ENCODE measurements around the gene MCCD1. TPM values are rescaled to one million over a fixed set of nuclear protein-coding genes. Genes with fewer than 3 reads are reported as not detected.

Gene MCCD1
- total RNA-seq, 6 experiments from 2014 or later = not detected

DNA sequence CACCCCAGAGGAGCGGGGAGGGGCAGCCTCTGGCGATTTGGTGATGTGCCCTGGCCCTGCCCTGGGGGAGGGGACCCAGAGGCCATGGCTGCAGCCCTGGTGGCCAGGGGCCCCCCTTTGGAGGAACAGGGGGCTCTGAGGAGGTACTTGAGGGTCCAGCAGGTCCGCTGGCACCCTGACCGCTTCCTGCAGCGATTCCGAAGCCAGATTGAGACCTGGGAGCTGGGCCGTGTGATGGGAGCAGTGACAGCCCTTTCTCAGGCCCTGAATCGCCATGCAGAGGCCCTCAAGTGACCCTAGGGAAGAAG is 29.5 kb downstream of the MCCD1 start:
- Mint-ChIP-seq H3K36me3 (ENCODE audit: low read depth) (peaks cover 25% of the 10 kb centered on the region), H3K27me3 (ENCODE audit: insufficient read depth) (peaks cover 3% of the 10 kb centered on the region; the same call in 1 of the 2 replicates), H3K27ac (peak overlapping the region; percentile 85), H3K9me3 (no peaks in the 10 kb centered on the region), H3K4me3 (no peak overlapping the region), H3K4me1 (ENCODE audit: low read depth) (peaks cover 47% of the 10 kb centered on the region)
- DNase-seq = no peak
- TF ChIP-seq, protein P1, sequence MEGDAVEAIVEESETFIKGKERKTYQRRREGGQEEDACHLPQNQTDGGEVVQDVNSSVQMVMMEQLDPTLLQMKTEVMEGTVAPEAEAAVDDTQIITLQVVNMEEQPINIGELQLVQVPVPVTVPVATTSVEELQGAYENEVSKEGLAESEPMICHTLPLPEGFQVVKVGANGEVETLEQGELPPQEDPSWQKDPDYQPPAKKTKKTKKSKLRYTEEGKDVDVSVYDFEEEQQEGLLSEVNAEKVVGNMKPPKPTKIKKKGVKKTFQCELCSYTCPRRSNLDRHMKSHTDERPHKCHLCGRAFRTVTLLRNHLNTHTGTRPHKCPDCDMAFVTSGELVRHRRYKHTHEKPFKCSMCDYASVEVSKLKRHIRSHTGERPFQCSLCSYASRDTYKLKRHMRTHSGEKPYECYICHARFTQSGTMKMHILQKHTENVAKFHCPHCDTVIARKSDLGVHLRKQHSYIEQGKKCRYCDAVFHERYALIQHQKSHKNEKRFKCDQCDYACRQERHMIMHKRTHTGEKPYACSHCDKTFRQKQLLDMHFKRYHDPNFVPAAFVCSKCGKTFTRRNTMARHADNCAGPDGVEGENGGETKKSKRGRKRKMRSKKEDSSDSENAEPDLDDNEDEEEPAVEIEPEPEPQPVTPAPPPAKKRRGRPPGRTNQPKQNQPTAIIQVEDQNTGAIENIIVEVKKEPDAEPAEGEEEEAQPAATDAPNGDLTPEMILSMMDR (IDR thresholded peaks at IDR 0.05) = no peak

- H3K4me3 Mint-ChIP-seq = peak overlapping the region; percentile 50
- H3K27ac Mint-ChIP-seq = peak overlapping the region; percentile 85
- peak; percentile 4 for DNase-seq
- H3K27me3 Mint-ChIP-seq (ENCODE audit: insufficient read depth) = peaks cover 5% of the 10 kb centered on the region
- TF ChIP-seq, protein P1 (IDR thresholded peaks at IDR 0.05) = no peak
- no peaks in the 10 kb centered on the region for H3K9me3 Mint-ChIP-seq
- peaks cover 25% of the 10 kb centered on the region for H3K36me3 Mint-ChIP-seq (ENCODE audit: low read depth)
- peaks cover 53% of the 10 kb centered on the region for H3K4me1 Mint-ChIP-seq (ENCODE audit: low read depth)
Measured at GRCh38 chr6:31558631-31559500, 30.1 kb downstream of the MCCD1 start.

DNA sequence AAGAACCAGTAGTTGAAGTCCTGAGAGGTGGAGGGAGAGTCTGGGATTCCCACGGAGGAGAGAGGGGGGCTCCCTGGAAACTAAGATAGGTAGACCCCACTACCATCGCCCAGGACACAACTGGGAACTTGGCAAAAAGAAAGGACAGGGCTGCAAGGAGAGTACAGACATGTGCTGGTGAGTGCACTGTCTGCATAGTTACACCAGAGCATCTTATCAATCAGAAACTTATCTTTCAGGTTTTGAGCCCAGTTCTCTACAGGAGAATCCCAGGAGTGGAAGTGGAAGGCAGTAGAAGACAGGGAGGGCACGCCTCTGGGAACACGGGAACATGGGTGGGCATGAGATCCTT is 30.8 kb downstream of the MCCD1 start:
- DNase-seq = no peak
- Mint-ChIP-seq H3K27me3 (ENCODE audit: insufficient read depth) (peaks cover 7% of the 10 kb centered on the region), H3K36me3 (ENCODE audit: low read depth) (peaks cover 25% of the 10 kb centered on the region), H3K27ac (peak overlapping the region; percentile 85), H3K4me1 (ENCODE audit: low read depth) (peaks cover 56% of the 10 kb centered on the region), H3K9me3 (no peaks in the 10 kb centered on the region), H3K4me3 (peak overlapping the region; percentile 50)
- TF ChIP-seq, protein P1 (IDR thresholded peaks at IDR 0.05) = no peak

- Mint-ChIP-seq H3K27me3 (ENCODE audit: insufficient read depth) (peaks cover 7% of the 10 kb centered on the region), H3K36me3 (ENCODE audit: low read depth) (peaks cover 25% of the 10 kb centered on the region), H3K27ac (peak overlapping the region; percentile 85), H3K4me1 (ENCODE audit: low read depth) (peaks cover 56% of the 10 kb centered on the region), H3K4me3 (peak overlapping the region; percentile 50), H3K9me3 (no peaks in the 10 kb centered on the region)
- TF ChIP-seq, protein P1 (IDR thresholded peaks at IDR 0.05) = no peak
- DNase-seq = peak; percentile 74
Measured at GRCh38 chr6:31559958-31560696, 31.4 kb downstream of the MCCD1 start.

DNA sequence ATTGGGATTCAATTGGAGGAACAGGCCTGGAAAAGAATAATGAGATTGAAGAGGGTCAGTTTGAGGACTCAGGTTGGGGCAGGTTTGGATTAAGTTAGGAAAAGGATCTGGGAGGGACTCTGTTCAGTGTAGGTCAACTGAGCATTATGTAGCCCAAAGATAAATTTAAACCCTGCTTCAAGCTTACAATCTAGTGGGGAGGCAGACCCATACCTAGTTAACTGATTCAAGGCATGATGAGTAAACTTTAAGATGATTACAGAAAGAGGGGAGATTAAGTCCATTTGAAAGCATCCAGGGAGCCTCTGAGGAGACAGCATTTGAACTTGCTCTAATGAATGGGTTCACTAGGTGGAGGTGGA is 31.9 kb downstream of the MCCD1 start:
- no peak for DNase-seq

More for the DNA sequence above, 31.9 kb downstream of the MCCD1 start:
- peaks cover 56% of the 10 kb centered on the region for H3K4me1 Mint-ChIP-seq (ENCODE audit: low read depth)
- TF ChIP-seq, protein P1 (IDR thresholded peaks at IDR 0.05) = no peak
- H3K27me3 Mint-ChIP-seq (ENCODE audit: insufficient read depth) = peaks cover 7% of the 10 kb centered on the region
- no peaks in the 10 kb centered on the region for H3K9me3 Mint-ChIP-seq
- peak overlapping the region; percentile 50 for H3K4me3 Mint-ChIP-seq
- H3K36me3 Mint-ChIP-seq (ENCODE audit: low read depth) = peaks cover 25% of the 10 kb centered on the region
- H3K27ac Mint-ChIP-seq = peak overlapping the region; percentile 85
